HEK293T (cell line): ENCODE measurements around the gene SATB1.

ENCODE experiments used
- CTCF ChIA-PET: fragments of 350-600 bp; formaldehyde crosslinking; extraction: SDS; loops from one replicate; lab custom pipeline; 2021; ENCODE audit warnings: antibody characterized with exemption, inconsistent platforms; lab: Yijun Ruan, JAX
- POLR2A ChIA-PET: fragments of 350-600 bp; formaldehyde crosslinking; extraction: SDS; loops from one replicate; lab custom pipeline; 2020; ENCODE audit warnings: antibody characterized with exemption, inconsistent platforms; lab: Yijun Ruan, JAX
- DNase-seq: peaks from one replicate; pipeline ENCODE4 v3.0.0; 2012; ENCODE audit warnings: mixed read lengths; ENCODE audit errors: extremely low spot score
- ARNT ChIP-seq: fragments of 450-650 bp; IDR thresholded peaks from 2 replicates; pipeline ENCODE4 v1.6.1; 2017; ENCODE audit warnings: mild to moderate bottlenecking
- BHLHE40 ChIP-seq: fragments of 450-650 bp; IDR thresholded peaks from 2 replicates; pipeline ENCODE4 v1.6.1; 2016; ENCODE audit warnings: mild to moderate bottlenecking, moderate library complexity, borderline replicate concordance
- ELF4 ChIP-seq: fragments of 450-650 bp; IDR thresholded peaks from 2 replicates; pipeline ENCODE4 v1.6.1; 2017; ENCODE audit warnings: antibody characterized with exemption
- FOXA1 ChIP-seq: fragments of 450-650 bp; IDR thresholded peaks from 2 replicates; pipeline ENCODE4 v1.6.1; 2016; ENCODE audit warnings: mild to moderate bottlenecking
- FOXK2 ChIP-seq: fragments of 450-650 bp; IDR thresholded peaks from 2 replicates; pipeline ENCODE4 v1.6.1; 2016; ENCODE audit warnings: mild to moderate bottlenecking
- FOXM1 ChIP-seq: fragments of 450-650 bp; IDR thresholded peaks from 2 replicates; pipeline ENCODE4 v1.6.1; 2017; ENCODE audit warnings: mild to moderate bottlenecking, borderline replicate concordance
- HDGF ChIP-seq: fragments of 450-650 bp; IDR thresholded peaks from 2 replicates; pipeline ENCODE4 v1.6.1; 2017; ENCODE audit warnings: antibody characterized with exemption, borderline replicate concordance
- L3MBTL2 ChIP-seq: fragments of 450-650 bp; conservative IDR thresholded peaks from 2 replicates; pipeline ENCODE4 v1.6.1; 2016; ENCODE audit warnings: mild to moderate bottlenecking
- LEF1 ChIP-seq: fragments of 450-650 bp; IDR thresholded peaks from 2 replicates; pipeline ENCODE4 v1.6.1; 2017; ENCODE audit warnings: mild to moderate bottlenecking, borderline replicate concordance
- NFRKB ChIP-seq: fragments of 450-650 bp; IDR thresholded peaks from 2 replicates; pipeline ENCODE4 v1.6.1; 2016; ENCODE audit warnings: mild to moderate bottlenecking, moderate library complexity
- PKNOX1 ChIP-seq: fragments of 450-650 bp; IDR thresholded peaks from 2 replicates; pipeline ENCODE4 v1.6.1; 2016
- SP1 ChIP-seq: fragments of 450-650 bp; IDR thresholded peaks from 2 replicates; pipeline ENCODE4 v1.6.1; 2017
- SUZ12 ChIP-seq: fragments of 450-650 bp; IDR thresholded peaks from 2 replicates; pipeline ENCODE4 v1.6.1; 2016; ENCODE audit warnings: mild to moderate bottlenecking
- TARDBP ChIP-seq: fragments of 450-650 bp; IDR thresholded peaks from 2 replicates; pipeline ENCODE4 v1.6.1; 2016
- ZNF384 ChIP-seq: fragments of 450-650 bp; IDR thresholded peaks from 2 replicates; pipeline ENCODE4 v1.6.1; 2016

SATB1 gene

DNA sequence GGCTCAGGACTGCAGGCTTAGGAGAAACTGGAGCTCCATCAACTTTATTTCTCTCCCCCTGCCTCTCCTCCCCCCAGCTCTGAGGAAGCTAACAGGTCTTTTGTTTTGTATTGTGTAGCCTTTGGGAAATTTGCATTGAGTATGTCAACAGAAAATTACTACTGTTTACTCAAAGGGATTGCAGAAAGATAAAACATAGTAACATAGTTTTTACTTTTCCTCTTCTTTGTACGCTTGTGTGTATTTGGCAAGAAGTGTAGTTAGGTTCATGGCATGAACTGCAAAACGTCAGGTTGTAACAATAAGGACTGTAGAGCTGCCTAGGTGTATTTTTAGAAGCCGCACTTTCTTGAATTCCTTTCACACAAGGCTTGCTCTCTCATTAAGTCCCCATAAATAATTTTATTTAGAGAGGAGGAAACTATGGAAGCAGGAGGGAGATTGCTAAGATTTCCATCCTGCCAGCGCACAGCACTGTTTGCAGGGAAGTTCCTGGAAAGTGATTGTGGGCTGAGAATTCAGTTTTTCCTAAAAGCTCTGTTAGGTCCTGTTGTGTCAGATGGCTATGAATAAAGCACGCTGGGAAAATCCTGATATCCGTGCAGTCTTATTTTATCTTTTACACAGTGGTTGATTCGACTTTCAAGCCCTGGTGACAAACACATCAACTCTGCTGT lies 21.1 kb upstream of the SATB1 start:
- CTCF ChIA-PET: no interaction called here
- DNase-seq: no peak
- POLR2A ChIA-PET: no interaction called here
- TF ChIP-seq TARDBP (no peak), HDGF (no peak), FOXA1 (no peak), FOXM1 (no peak), BHLHE40 (no peak), NFRKB (no peak), ELF4 (no peak), ZNF384 (no peak), PKNOX1 (no peak), FOXK2 (no peak), ARNT (no peak)

GRCh38 chr3:18445401-18446148 lies 20.4 kb upstream of the SATB1 start:
- POLR2A ChIA-PET: no interaction called here
- CTCF ChIA-PET: no interaction called here
- no peak for TF ChIP-seq L3MBTL2
- TF ChIP-seq TARDBP: no peak
- TF ChIP-seq FOXA1: no peak
- DNase-seq: no peak

- DNase-seq: peak; percentile 79
- TF ChIP-seq FOXA1 (no peak), FOXK2 (no peak), ELF4 (no peak), ARNT (0 out of 2 replicates have a peak, but pooled peaks have one; percentile 18), FOXM1 (0 out of 2 replicates have a peak, but pooled peaks have one; percentile 9), SUZ12 (no peak), LEF1 (no peak), BHLHE40 (no peak), L3MBTL2 (0 out of 2 replicates have a peak, but pooled peaks have one; percentile 21)
- ChIA-PET POLR2A (no interaction called here), CTCF (no interaction called here)
Observed at GRCh38 chr3:18444595-18445400, 19.7 kb upstream of the SATB1 start.

GRCh38 chr3:18443665-18444594 lies 18.8 kb upstream of the SATB1 start:
- TF ChIP-seq L3MBTL2: peak; percentile 79
- no peak for TF ChIP-seq SP1
- CTCF ChIA-PET: no interaction called here
- POLR2A ChIA-PET: no interaction called here
- DNase-seq: peak; percentile 23

- DNase-seq: no peak
- TF ChIP-seq SUZ12: no peak
- TF ChIP-seq L3MBTL2: no peak
- no peak for TF ChIP-seq ARNT
- TF ChIP-seq PKNOX1: peak; percentile 38; the same call in 1 of the 2 replicates
- CTCF ChIA-PET: interaction anchor here (0.5 kb wide), 1 partner anchor 206 kb away, joined by 3 read pairs; no protein-coding TSS in a partner anchor
- POLR2A ChIA-PET: no interaction called here
Observed at GRCh38 chr3:18442756-18443664, 17.9 kb upstream of the SATB1 start.

- CTCF ChIA-PET: no interaction called here
- POLR2A ChIA-PET: no interaction called here
- no peak for DNase-seq
- TF ChIP-seq PKNOX1 (peak; percentile 2; the same call in 1 of the 2 replicates), SUZ12 (no peak)
Observed at GRCh38 chr3:18441551-18441950, 16.4 kb upstream of the SATB1 start.
